NCI-H460 (cell line): ENCODE data around the gene CLEC5A. TPM values are rescaled to one million over a fixed set of nuclear protein-coding genes. Genes with fewer than 3 reads are reported as not detected.
A peak's percentile ranks its signal among the peaks of the same experiment; 100 is the strongest.
"Not testable (repeated sequence)": the region's sequence is repeated elsewhere in the genome, so short reads cannot be mapped to it uniquely, and the experiment has no call there.

Source experiments
- DNase-seq: peaks from one replicate; pipeline ENCODE4 v3.0.0-alpha.2; 2016; ENCODE audit warnings: low read depth; ENCODE audit errors: extremely low read depth
- polyA plus RNA-seq: library from polyadenylated mRNA; depleted of rRNA; stranded (reverse); fragments of >200 nt; gene quantifications from 2 replicates; pipeline ENCODE4 v1.2.3, GENCODE V29; 2014; cell fraction: nucleus; rRNA removed
- total RNA-seq: library from RNA; depleted of rRNA; stranded (reverse); fragments of >200 nt; shearing (Covaris generic); gene quantifications from 2 replicates; pipeline ENCODE4 v1.2.3, GENCODE V29; 2014; rRNA removed

The CLEC5A gene
- total RNA-seq, result not detected in 2 replicates
- polyA plus RNA-seq, result not detected in 2 replicates

DNA sequence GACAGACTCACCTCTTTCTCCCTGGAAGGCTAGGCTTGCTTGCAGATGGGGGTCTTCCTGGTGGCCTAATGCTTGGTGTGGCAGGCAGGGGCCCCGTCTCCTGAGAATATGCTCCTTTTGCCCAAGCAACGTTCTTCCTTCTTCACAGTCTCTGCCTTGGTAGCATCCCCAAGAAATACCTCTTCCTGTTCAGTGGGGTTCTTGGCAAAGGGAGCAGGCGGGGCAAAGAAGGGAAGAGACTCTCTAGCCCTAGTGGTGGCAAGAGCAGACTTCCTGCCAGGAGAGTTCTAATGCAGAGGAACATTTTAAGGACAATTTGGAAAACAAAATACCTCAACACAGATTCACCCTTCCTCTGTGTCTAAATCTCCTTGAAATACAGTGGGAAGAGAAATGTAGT lies at the start of gene CLEC5A:
Gene CLEC5A, minus strand, starts transcription at position 179 of the 400 bp plus-strand sequence. CDS start 682 bp downstream, outside the sequence.
- no peak for DNase-seq

- no peak for DNase-seq
These were observed 46.6 kb upstream of the CLEC5A start for GRCh38 chr7:141993354-141993753.

DNA sequence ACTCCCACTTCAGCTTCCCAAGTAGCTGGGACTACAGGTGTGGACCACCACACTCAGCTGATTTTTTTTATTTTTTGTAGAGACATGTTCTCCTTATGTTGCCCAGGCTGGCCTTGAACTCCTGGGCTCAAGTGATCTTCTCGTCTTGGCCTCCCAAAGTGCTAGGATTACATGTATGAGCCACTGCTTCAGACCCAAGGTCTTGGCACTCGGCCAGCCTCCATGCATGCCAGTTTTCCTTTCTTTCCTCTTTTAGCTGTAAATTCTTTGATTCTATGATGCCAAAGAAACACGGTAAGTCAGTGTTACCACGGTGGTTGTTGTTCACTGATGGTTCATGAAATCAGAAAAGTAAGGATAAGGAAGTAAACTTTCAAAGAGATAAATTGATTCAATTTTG lies 45.9 kb upstream of the CLEC5A start:
- no peak for DNase-seq

DNA sequence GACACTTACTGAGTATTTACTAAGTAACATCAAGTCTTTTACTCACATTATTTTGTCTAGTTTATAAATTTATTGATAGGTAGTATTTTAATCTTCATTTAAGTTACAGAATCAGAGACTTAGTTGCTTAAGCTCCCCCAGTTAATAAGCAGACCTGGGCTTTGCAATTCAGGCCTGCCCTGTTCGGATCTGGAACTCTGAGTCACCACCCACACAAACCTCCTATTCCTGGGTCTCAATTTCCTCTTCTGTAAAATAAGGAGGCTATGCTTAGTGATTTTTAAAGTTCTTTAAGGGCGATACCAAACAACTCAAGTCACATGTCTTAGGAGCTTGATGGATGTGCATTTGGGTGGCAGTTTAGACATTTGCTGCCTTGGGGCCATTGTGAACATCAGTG lies 45.4 kb upstream of the CLEC5A start:
- DNase-seq, result no peak

- no peak for DNase-seq
These were observed 44.4 kb upstream of the CLEC5A start for GRCh38 chr7:141991140-141991539.

DNA sequence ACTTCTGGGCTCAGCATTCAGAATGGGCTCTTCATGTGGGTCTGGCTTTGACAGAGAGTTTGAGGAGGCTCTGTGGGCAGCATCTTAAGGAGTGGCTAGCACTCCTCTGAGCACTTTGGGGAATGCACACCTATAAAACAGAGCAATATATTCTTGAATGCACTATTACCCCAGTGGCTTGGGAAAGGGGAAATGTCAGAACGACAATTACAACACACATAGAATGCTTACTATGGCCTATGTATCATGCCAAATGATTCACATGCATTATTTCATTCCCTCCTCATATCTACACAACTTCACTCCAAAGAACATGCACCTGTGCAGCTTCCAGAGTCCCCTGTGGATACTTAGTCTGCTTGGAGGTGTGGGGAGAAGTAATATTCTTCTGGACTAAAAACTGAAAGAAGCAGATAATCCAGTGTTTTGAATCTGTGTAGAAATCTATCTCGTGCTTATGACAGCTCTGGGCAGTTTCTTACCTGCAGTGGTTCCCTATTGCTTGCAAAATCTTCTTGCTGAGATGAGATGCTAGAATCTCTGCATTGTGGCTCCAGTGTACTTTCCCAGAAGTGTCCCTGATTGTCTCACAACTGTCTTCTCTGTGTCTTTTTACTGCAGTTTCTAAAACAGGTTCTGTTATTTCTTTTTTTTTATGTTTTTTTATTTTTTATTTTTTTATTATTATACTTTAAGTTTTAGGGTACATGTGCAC lies 43.4 kb upstream of the CLEC5A start:
- DNase-seq, result no peak

GRCh38 chr7:141987803-141988202 lies 41.0 kb upstream of the CLEC5A start:
- DNase-seq, result not testable (repeated sequence)

DNA sequence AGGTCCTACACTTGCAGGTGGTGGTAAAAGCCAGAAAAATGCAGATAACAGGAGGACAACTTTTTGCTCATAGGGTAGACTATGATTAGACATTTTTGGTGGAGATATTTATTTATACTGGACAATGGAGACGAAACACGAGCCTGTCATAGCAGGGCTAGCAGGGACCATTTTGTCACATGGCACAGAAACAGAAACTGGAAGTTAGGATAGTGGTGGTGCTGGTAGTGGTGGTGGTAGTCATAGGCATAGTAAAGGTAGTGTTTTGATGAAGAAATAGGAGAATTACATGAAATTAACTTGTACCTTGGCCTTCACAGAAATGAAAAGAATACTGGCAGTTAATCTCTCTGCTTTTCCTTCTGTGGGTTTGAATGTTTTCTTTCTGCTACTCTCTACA lies 40.1 kb upstream of the CLEC5A start:
- DNase-seq, result no peak

- DNase-seq, result not testable (repeated sequence)
These were observed 39.2 kb upstream of the CLEC5A start for GRCh38 chr7:141985926-141986325.

GRCh38 chr7:141979568-141979967 lies 32.8 kb upstream of the CLEC5A start:
- no peak for DNase-seq

DNA sequence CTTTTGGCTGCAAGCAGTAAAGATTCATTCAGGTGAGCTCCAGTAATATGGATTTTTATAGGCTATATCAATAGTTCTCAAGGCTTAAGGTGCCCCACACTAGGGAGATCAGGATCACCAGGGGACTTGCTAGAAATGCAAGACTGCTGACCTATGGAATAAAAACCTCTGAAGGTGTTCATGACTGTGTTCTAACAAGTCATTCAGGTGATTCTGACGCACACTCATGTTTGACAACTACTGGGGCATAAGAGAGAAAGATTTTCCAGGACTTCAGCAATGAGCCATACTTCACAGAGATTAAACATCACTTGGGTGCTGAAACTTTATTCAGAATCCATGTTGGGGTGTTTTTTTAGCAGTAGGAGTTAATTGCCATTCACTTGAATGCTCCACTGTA lies 31.6 kb upstream of the CLEC5A start:
- DNase-seq, result no peak

GRCh38 chr7:141976524-141977245 lies 29.9 kb upstream of the CLEC5A start:
- DNase-seq, result no peak

GRCh38 chr7:141975806-141976523 lies 29.2 kb upstream of the CLEC5A start:
- peak; percentile 65 for DNase-seq

- DNase-seq, result no peak
These were observed 28.1 kb upstream of the CLEC5A start for GRCh38 chr7:141974831-141975230.

GRCh38 chr7:141973673-141974072 lies 26.9 kb upstream of the CLEC5A start, which contains the start of gene TAS2R38:
Gene TAS2R38 (minus strand): TSS chr7:141973773. CDS start chr7:141973689, 84 bp downstream.
- DNase-seq, result no peak

- DNase-seq, result no peak
These were observed 14.1 kb upstream of the CLEC5A start for GRCh38 chr7:141960687-141961422.

DNA sequence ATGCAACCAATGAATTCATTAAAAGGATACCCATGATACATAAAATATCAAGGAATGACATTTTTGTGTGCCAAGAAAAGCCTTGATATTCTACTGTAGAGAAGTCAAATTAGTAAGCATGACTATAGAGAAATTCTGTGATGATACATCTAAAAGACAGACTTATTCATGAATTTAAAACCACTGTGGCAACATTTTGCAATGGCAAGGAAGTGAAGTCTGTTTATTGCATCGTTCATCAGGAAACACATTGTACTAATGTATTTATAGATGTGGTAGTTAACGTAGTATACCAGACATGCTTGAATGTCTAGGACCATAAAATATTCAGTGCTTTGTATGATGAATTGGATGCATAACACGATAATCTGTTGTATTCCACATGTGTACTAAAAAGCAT lies 9.3 kb upstream of the CLEC5A start:
- no peak for DNase-seq

GRCh38 chr7:141954334-141954733 lies 7.6 kb upstream of the CLEC5A start:
- no peak for DNase-seq

- no peak for DNase-seq
These were observed 5.7 kb upstream of the CLEC5A start for GRCh38 chr7:141952461-141952860.

- DNase-seq, result no peak
These were observed 4.0 kb upstream of the CLEC5A start for GRCh38 chr7:141950806-141951205.

DNA sequence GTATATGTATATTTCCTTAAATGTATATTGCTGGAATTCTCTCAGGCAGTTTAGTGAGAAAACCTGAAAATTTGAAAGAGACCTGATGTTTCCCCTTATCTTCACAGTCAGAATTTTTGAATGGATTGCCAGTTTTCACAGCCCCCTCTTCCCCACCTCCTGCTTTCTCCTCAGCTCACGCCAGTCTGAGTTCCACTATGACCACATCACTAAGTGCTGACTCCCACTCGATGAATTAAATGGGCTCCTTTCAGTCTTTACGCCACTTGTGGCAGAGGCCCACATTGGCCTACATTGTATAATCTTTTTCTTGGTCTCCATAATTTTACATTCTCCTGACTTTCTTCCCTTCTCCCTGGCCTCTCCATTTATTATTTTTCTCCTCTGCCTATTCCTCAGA lies 3.1 kb upstream of the CLEC5A start:
- no peak for DNase-seq
